GM12878 (cell line): ENCODE data around the gene PFN2. TPM values are rescaled to one million over a fixed set of nuclear protein-coding genes. Genes with fewer than 3 reads are reported as not detected.

ENCODE experiments used
- ATAC-seq: fragments of 200-7000 bp; cut with Tn5 transposase; 3 replicates; pipeline ENCODE4 v1.9.1; 2020; ENCODE audit warnings: mild to moderate bottlenecking, moderate library complexity
- BruUV-seq: library from RNA; stranded (reverse); fragments of 400-500 nt; replicated peaks from 2 replicates; lab custom pipeline; 2021; lab: Mats Ljungman, UMichigan
- CTCF ChIA-PET: fragments of 300-600 bp; sonication (Branson Sonifier 250); formaldehyde crosslinking; extraction: SDS; loops from one replicate; lab custom pipeline; 2021; ENCODE audit warnings: inconsistent platforms; lab: Yijun Ruan, JAX
- POLR2A ChIA-PET: fragments of 350-600 bp; formaldehyde crosslinking; extraction: SDS; loops from one replicate; lab custom pipeline; 2021; ENCODE audit warnings: inconsistent platforms; lab: Charles Lee
- RAD21 ChIA-PET: fragments of 300-600 bp; sonication (Branson Sonifier 250); formaldehyde crosslinking; loops from one replicate; lab custom pipeline; 2023; ENCODE audit warnings: antibody characterized with exemption; ENCODE audit not compliant: unreplicated experiment; lab: Charles Lee
- SMC1A ChIA-PET: fragments of 300-600 bp; sonication (Branson Sonifier 250); formaldehyde crosslinking; loops from one replicate; lab custom pipeline; 2023; ENCODE audit not compliant: unreplicated experiment, uncharacterized antibody; lab: Charles Lee
- DNase-seq: peaks from one replicate; pipeline ENCODE4 v3.0.0-alpha.2; 2011; ENCODE audit warnings: low read depth, low spot score
- FAIRE-seq: peaks from 3 replicates; lab custom pipeline; 2011; peaks lifted over from hg19 to GRCh38; lab: Jason Lieb, UNC
- H2AFZ ChIP-seq: 2 replicates; pipeline ENCODE4 v1.6.0; 2011; ENCODE audit warnings: low read depth, low read length, control low read depth; ENCODE audit not compliant: control insufficient read depth
- H3K27ac ChIP-seq: 2 replicates; pipeline ENCODE4 v1.5.1; 2011; ENCODE audit warnings: control low read depth; ENCODE audit not compliant: control insufficient read depth, insufficient read depth
- H3K27me3 ChIP-seq, 2 experiments: replicated peaks in 1 of 2; 2 replicates each; pipeline versions ENCODE4 v1.6.0 to v1.6.1; 2011; ENCODE audit warnings: low read length in 1 of 2; ENCODE audit not compliant: control insufficient read depth in 2 of 2, insufficient read depth in 2 of 2
- H3K36me3 ChIP-seq, 2 experiments: 2 replicates each; pipeline ENCODE4 v1.5.1; 2011; ENCODE audit warnings: low read length in 1 of 2; ENCODE audit not compliant: control insufficient read depth in 2 of 2, insufficient read depth in 2 of 2
- H3K4me1 ChIP-seq: 2 replicates; pipeline ENCODE4 v1.6.1; 2011; ENCODE audit warnings: mild to moderate bottlenecking, low read length, moderate library complexity, mixed read lengths; ENCODE audit not compliant: control insufficient read depth, insufficient read depth
- H3K4me2 ChIP-seq: 2 replicates; pipeline ENCODE4 v1.6.0; 2011; ENCODE audit warnings: control low read depth; ENCODE audit not compliant: control insufficient read depth, insufficient read depth
- H3K4me3 ChIP-seq: fragments of 200-600 bp; sonication (generic); 2 replicates; pipeline ENCODE4 v1.5.1; 2016
- H3K79me2 ChIP-seq: 2 replicates; pipeline ENCODE4 v1.6.0; 2011; ENCODE audit warnings: low read length; ENCODE audit not compliant: control insufficient read depth, insufficient read depth
- H3K9ac ChIP-seq: 2 replicates; pipeline ENCODE4 v1.8.0; 2011; ENCODE audit warnings: low read length, control low read depth, mixed read lengths; ENCODE audit not compliant: control insufficient read depth, insufficient read depth
- H3K9me3 ChIP-seq: replicated peaks from 3 replicates; pipeline ENCODE4 v1.5.1; 2011; ENCODE audit warnings: mild to moderate bottlenecking, low read length; ENCODE audit not compliant: control insufficient read depth, insufficient read depth
- H4K20me1 ChIP-seq: 2 replicates; pipeline ENCODE4 v1.6.0; 2011; ENCODE audit not compliant: control insufficient read depth, insufficient read depth
- BMI1 ChIP-seq: fragments of 450-650 bp; IDR thresholded peaks from 2 replicates; pipeline ENCODE4 v1.6.1; 2016; ENCODE audit warnings: mild to moderate bottlenecking, moderate library complexity, borderline replicate concordance
- IRF3 ChIP-seq: fragments of 450-650 bp; IDR thresholded peaks from 2 replicates; pipeline ENCODE4 v1.6.1; 2014; ENCODE audit warnings: mild to moderate bottlenecking
- KDM1A ChIP-seq: fragments of 200-600 bp; sonication (generic); IDR thresholded peaks from 2 replicates; pipeline ENCODE4 v1.6.1; 2016; ENCODE audit warnings: borderline replicate concordance
- MTA2 ChIP-seq: fragments of 450-650 bp; IDR thresholded peaks from 2 replicates; pipeline ENCODE4 v1.6.1; 2016; ENCODE audit warnings: low read depth, mild to moderate bottlenecking, moderate library complexity
- NKRF ChIP-seq: fragments of 450-650 bp; conservative IDR thresholded peaks from 2 replicates; pipeline ENCODE4 v1.6.1; 2017; ENCODE audit warnings: mild to moderate bottlenecking, moderate library complexity
- PRDM15 ChIP-seq: fragments of 450-650 bp; formaldehyde crosslinking; IDR thresholded peaks from 2 replicates; pipeline ENCODE4 v1.4.0; 2020; ENCODE audit warnings: mild to moderate bottlenecking, moderate library complexity
- RAD51 ChIP-seq: fragments of 450-650 bp; IDR thresholded peaks from 2 replicates; pipeline ENCODE4 v1.6.1; 2016; ENCODE audit warnings: moderate library complexity, mild to moderate bottlenecking, inconsistent platforms
- SUPT20H ChIP-seq: IDR thresholded peaks from 2 replicates; pipeline ENCODE4 v1.6.1; 2011; ENCODE audit warnings: low read depth, mild to moderate bottlenecking, low read length, moderate library complexity, borderline replicate concordance; ENCODE audit not compliant: control insufficient read depth
- TCF7 ChIP-seq: IDR thresholded peaks from 2 replicates; pipeline ENCODE4 v1.6.1; 2014; ENCODE audit warnings: antibody characterized with exemption, borderline replicate concordance
- WRNIP1 ChIP-seq: IDR thresholded peaks from 2 replicates; pipeline ENCODE4 v1.6.1; 2011; ENCODE audit warnings: low read depth, low read length, improper control_type of control experiment, borderline replicate concordance
- ZNF592 ChIP-seq: fragments of 450-650 bp; IDR thresholded peaks from 2 replicates; pipeline ENCODE4 v1.6.1; 2017; ENCODE audit warnings: mild to moderate bottlenecking, moderate library complexity
- WGBS: methylation state at CpG from one replicate; pipeline ENCODE4 v1.1.6; 2016; ENCODE audit warnings: low lambda C conversion rate; ENCODE audit not compliant: insufficient replicate concordance, insufficient coverage; ENCODE audit errors: missing lambda C conversion rate; 5-methylcytosine and 5-hydroxymethylcytosine counted together
- in situ Hi-C: fragments of 300-500 bp; cut with MboI; formaldehyde crosslinking; loops from 9 replicates; pipeline ENCODE4 v1.14.3; 2018; ENCODE audit warnings: mixed read lengths
- intact Hi-C: fragments of 100-400 bp; cut with micrococcal nuclease; formaldehyde crosslinking; loops from one replicate; pipeline ENCODE4 v1.14.2; 2022; ENCODE audit not compliant: unreplicated experiment
- polyA plus RNA-seq, 11 experiments: library from polyadenylated mRNA; depleted of rRNA in 4 of 11; unstranded in 6 of 11; stranded (reverse) in 5 of 11; fragments of >200 nt; fragmentation: Nextera tagmentation in 4 of 11; fragmentation: Illumina TruSeq in 1 of 11; extraction: Ambion mirVana in 4 of 11; extraction: Trizol in 1 of 11; gene quantifications; 1 replicate in 1 of 11; 2 replicates in 10 of 11; pipeline versions ENCODE4 v1.2.1 to v1.2.3, GENCODE V29; 2011 to 2016; ENCODE audit warnings: inconsistent platforms in 2 of 11, missing spikeins in 2 of 11, low read depth in 1 of 11
- total RNA-seq, 4 experiments: library from RNA; depleted of rRNA in 3 of 4; stranded (reverse); fragments of >200 nt in 3 of 4; fragmentation: Illumina TruSeq in 1 of 4; extraction: Trizol in 1 of 4; gene quantifications; 2 replicates each; pipeline versions ENCODE4 v1.2.1 to v1.2.3, GENCODE V29; 2013 to 2021

The PFN2 gene
- total and polyA plus RNA-seq, 10 of the 15 experiments (the other 5 are each of a cell fraction or from before 2014, with no cell fraction given) = 3.1 to 78.9 (median 5.3) TPM

- BruUV-seq = no TSS peak
- in situ Hi-C loops (no loop called here), intact Hi-C loops (no loop called here)
- Histone ChIP-seq H3K27ac (no peak overlapping the region), H4K20me1 (no peaks in the 10 kb centered on the region), H3K27me3 (no peaks in the 10 kb centered on the region), H3K4me1 (no peaks in the 10 kb centered on the region), H3K4me2 (no peak overlapping the region), H3K79me2 (no peaks in the 10 kb centered on the region), H3K4me3 (no peak overlapping the region), H3K9ac (no peak overlapping the region), H3K36me3 (no peaks in the 10 kb centered on the region; a peak in 1 of 4 replicates), H3K9me3 (no peaks in the 10 kb centered on the region), H2AFZ (no peak overlapping the region)
- ChIA-PET RAD21 (no interaction called here), CTCF (interaction anchor here (1.2 kb wide), 1 partner anchor 34 kb away, joined by 3 read pairs; no protein-coding TSS in a partner anchor), SMC1A (interaction anchor here (0.6 to 1.6 kb wide), 2 partner anchors 17 to 305 kb away, joined by 3 to 7 read pairs; no protein-coding TSS in a partner anchor), POLR2A (no interaction called here)
- WGBS = 100% methylated on average over 3 of the region's 3 CpGs
- DNase-seq = no peak
- FAIRE-seq = no peak
- no peak for ATAC-seq
- no peak for TF ChIP-seq RAD51
- no peak for TF ChIP-seq ZNF592
- TF ChIP-seq KDM1A = no peak
- TF ChIP-seq IRF3 = no peak
- no peak for TF ChIP-seq BMI1
- no peak for TF ChIP-seq TCF7
- no peak for TF ChIP-seq WRNIP1
- no peak for TF ChIP-seq SUPT20H
- no peak for TF ChIP-seq PRDM15 (CRISPR knock-in tag)
- no peak for TF ChIP-seq NKRF
- no peak for TF ChIP-seq MTA2
Measured at GRCh38 chr3:149919509-149919908, 51.2 kb downstream of the PFN2 start.
